ENCODE results near the gene RIMS3.
A peak's percentile ranks its signal among the peaks of the same experiment; 100 is the strongest.

Gene RIMS3

DNA sequence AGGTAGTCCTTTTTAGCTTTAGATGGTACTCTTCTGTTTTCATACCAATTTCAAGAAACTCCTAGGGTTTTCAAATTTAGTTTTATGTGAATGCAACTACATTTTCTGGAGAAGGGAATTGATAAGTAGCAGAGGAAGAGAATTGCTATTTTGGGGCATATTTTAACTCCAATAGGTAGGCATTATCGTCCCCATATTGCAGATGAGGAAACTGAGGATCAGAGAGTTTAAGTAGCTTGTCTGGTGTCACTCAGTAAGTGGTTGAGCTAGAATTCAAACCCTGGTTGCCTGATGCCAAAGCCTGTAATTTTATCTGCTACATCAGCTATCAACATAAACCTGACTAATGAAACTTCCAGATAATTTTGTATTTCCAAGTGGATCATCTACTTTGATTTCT, 27.9 kb upstream of the RIMS3 start:
- CTCF ChIA-PET = interaction anchor here (2.0 kb wide), 1 partner anchor 11 kb away, joined by 4 read pairs; no protein-coding TSS in a partner anchor
- TF ChIP-seq ARNT (IDR thresholded peaks at IDR 0.05) = no peak
- no peak for DNase-seq (ENCODE audit: extremely low spot score)
- POLR2A ChIA-PET = interaction anchor here (3.1 to 4.5 kb wide), 5 partner anchors 9 to 28 kb away, joined by 25 to 83 read pairs (median 35); partner anchors contain the start of gene RIMS3

DNA sequence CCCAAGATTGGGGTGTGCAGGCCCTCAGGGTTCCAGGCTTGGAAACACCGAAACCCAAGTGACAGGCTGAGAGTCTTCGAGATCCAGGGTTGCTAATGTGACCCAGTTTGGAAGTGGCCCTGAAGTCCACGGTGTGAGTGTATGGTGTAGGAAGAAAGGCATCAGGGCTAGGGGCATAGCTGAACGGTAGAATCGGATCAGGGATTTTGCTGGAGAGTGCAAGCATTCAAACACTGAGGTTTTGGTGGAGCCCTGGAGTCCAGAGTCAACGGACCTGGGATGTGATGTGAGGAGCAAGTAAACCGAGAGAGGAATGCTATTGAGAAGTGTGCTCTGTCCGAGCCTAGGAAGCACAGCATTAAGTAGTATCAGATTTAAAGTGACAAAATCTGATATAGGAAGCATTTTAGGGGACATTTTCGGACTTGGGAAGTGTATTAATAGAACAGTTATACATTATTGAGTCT, 27.0 kb upstream of the RIMS3 start:
- DNase-seq (ENCODE audit: extremely low spot score) = peak; percentile 14
- TF ChIP-seq SUZ12 (IDR thresholded peaks at IDR 0.05) (no peak), ELF4 (IDR thresholded peaks at IDR 0.05) (no peak), BHLHE40 (IDR thresholded peaks at IDR 0.05; ENCODE audit: borderline replicate concordance) (no peak), ARNT (IDR thresholded peaks at IDR 0.05) (no peak), FOXA1 (IDR thresholded peaks at IDR 0.05) (no peak), TARDBP (IDR thresholded peaks at IDR 0.05) (no peak), FOXK2 (IDR thresholded peaks at IDR 0.05) (no peak), ZNF384 (IDR thresholded peaks at IDR 0.05) (no peak), HDGF (IDR thresholded peaks at IDR 0.05; ENCODE audit: borderline replicate concordance) (no peak)
- TF ChIP-seq, protein P1, sequence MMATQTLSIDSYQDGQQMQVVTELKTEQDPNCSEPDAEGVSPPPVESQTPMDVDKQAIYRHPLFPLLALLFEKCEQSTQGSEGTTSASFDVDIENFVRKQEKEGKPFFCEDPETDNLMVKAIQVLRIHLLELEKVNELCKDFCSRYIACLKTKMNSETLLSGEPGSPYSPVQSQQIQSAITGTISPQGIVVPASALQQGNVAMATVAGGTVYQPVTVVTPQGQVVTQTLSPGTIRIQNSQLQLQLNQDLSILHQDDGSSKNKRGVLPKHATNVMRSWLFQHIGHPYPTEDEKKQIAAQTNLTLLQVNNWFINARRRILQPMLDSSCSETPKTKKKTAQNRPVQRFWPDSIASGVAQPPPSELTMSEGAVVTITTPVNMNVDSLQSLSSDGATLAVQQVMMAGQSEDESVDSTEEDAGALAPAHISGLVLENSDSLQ (IDR thresholded peaks at IDR 0.05) = no peak
- POLR2A ChIA-PET = interaction anchor here (0.6 to 4.5 kb wide), 23 partner anchors 9 to 287 kb away, joined by 3 to 83 read pairs (median 9); partner anchors contain the start of genes CTPS1 and RIMS3
- CTCF ChIA-PET = interaction anchor here (0.6 to 2.0 kb wide), 2 partner anchors 12 to 31 kb away, joined by 3 to 4 read pairs; no protein-coding TSS in a partner anchor

- CTCF ChIA-PET = interaction anchor here (0.6 to 2.1 kb wide), 5 partner anchors 13 to 65 kb away, joined by 3 to 12 read pairs (median 3); no protein-coding TSS in a partner anchor
- POLR2A ChIA-PET = interaction anchor here (0.6 to 4.5 kb wide), 49 partner anchors 10 to 288 kb away, joined by 3 to 83 read pairs (median 4); partner anchors contain the start of genes CTPS1, RIMS3 and ZFP69B
- DNase-seq (ENCODE audit: extremely low spot score) = peak; percentile 96
- peak; percentile 71 for TF ChIP-seq ELF4 (IDR thresholded peaks at IDR 0.05)
- TF ChIP-seq LEF1 (IDR thresholded peaks at IDR 0.05; ENCODE audit: borderline replicate concordance) = peak; percentile 67; the same call in 1 of the 2 replicates
- TF ChIP-seq L3MBTL2 (conservative IDR thresholded peaks at IDR 0.05) = peak; percentile 96
- TF ChIP-seq SP1 (IDR thresholded peaks at IDR 0.05) = peak; percentile 51; the same call in 1 of the 2 replicates
- 0 out of 2 replicates have a peak, but pooled peaks have one; percentile 23 for TF ChIP-seq ARNT (IDR thresholded peaks at IDR 0.05)
- TF ChIP-seq SUZ12 (IDR thresholded peaks at IDR 0.05) = no peak
- TF ChIP-seq NFRKB (IDR thresholded peaks at IDR 0.05) = peak; percentile 98
- no peak for TF ChIP-seq FOXM1 (IDR thresholded peaks at IDR 0.05; ENCODE audit: borderline replicate concordance)
Measured at GRCh38 chr1:40691538-40692428, 26.3 kb upstream of the RIMS3 start, which contains the start of gene NFYC. Gene NFYC (plus strand): TSS chr1:40691704. CDS start chr1:40738844, 47,140 bp downstream.

- DNase-seq (ENCODE audit: extremely low spot score) = no peak
- TF ChIP-seq NFRKB (IDR thresholded peaks at IDR 0.05) = no peak
- no peak for TF ChIP-seq ZNF384 (IDR thresholded peaks at IDR 0.05)
- TF ChIP-seq, protein P1 (IDR thresholded peaks at IDR 0.05) = no peak
- TF ChIP-seq CTBP1 (IDR thresholded peaks at IDR 0.05; ENCODE audit: borderline replicate concordance) = no peak
- TF ChIP-seq SUZ12 (IDR thresholded peaks at IDR 0.05) = no peak
- no peak for TF ChIP-seq HDGF (IDR thresholded peaks at IDR 0.05; ENCODE audit: borderline replicate concordance)
- no peak for TF ChIP-seq TARDBP (IDR thresholded peaks at IDR 0.05)
- TF ChIP-seq ARNT (IDR thresholded peaks at IDR 0.05) = no peak
- TF ChIP-seq L3MBTL2 (conservative IDR thresholded peaks at IDR 0.05) = no peak
- TF ChIP-seq FOXK2 (IDR thresholded peaks at IDR 0.05) = no peak
- ChIA-PET CTCF (interaction anchor here (0.9 to 2.1 kb wide), 3 partner anchors 22 to 64 kb away, joined by 3 to 12 read pairs (median 3); no protein-coding TSS in a partner anchor), POLR2A (interaction anchor here (0.6 to 4.5 kb wide), 48 partner anchors 11 to 525 kb away, joined by 3 to 83 read pairs (median 4); partner anchors contain the start of genes CTPS1, RIMS3, ZFP69B and ZNF684)
Measured at GRCh38 chr1:40690771-40691537, 25.5 kb upstream of the RIMS3 start.

- ChIA-PET CTCF (interaction anchor here (2.1 kb wide), 1 partner anchor 20 kb away, joined by 12 read pairs; no protein-coding TSS in a partner anchor), POLR2A (interaction anchor here (0.7 to 4.2 kb wide), 7 partner anchors 10 to 164 kb away, joined by 3 to 65 read pairs (median 5); partner anchors contain the start of gene ZNF684)
- no peak for TF ChIP-seq BHLHE40 (IDR thresholded peaks at IDR 0.05; ENCODE audit: borderline replicate concordance)
- no peak for TF ChIP-seq FOXM1 (IDR thresholded peaks at IDR 0.05; ENCODE audit: borderline replicate concordance)
- TF ChIP-seq CTBP1 (IDR thresholded peaks at IDR 0.05; ENCODE audit: borderline replicate concordance) = no peak
- TF ChIP-seq SP1 (IDR thresholded peaks at IDR 0.05) = no peak
- TF ChIP-seq FOXA1 (IDR thresholded peaks at IDR 0.05) = no peak
- TF ChIP-seq, protein P1 (IDR thresholded peaks at IDR 0.05) = no peak
- TF ChIP-seq ELF4 (IDR thresholded peaks at IDR 0.05) = no peak
- TF ChIP-seq TARDBP (IDR thresholded peaks at IDR 0.05) = no peak
Measured at GRCh38 chr1:40689737-40690136, 24.3 kb upstream of the RIMS3 start.

More at GRCh38 chr1:40689737-40690136, 24.3 kb upstream of the RIMS3 start:
- DNase-seq (ENCODE audit: extremely low spot score) = no peak

Measured in HEK293T (cell line).